KOPT-K1 (cell line): ENCODE data around the gene CIB4.
"Not testable (repeated sequence)": the region's sequence is repeated elsewhere in the genome, so short reads cannot be mapped to it uniquely, and the experiment has no call there.

Experiments used
- H3K27ac ChIP-seq: fragments of 200-600 bp; sonication (generic); 2 replicates; pipeline ENCODE4 v1.5.1; 2016; ENCODE audit warnings: antibody characterized with exemption, mild to moderate bottlenecking, low read depth, low read length; ENCODE audit not compliant: poor library complexity, severe bottlenecking
- H3K36me3 ChIP-seq: fragments of 200-600 bp; sonication (generic); 2 replicates; pipeline ENCODE4 v1.5.1; 2017; ENCODE audit warnings: antibody characterized with exemption, mild to moderate bottlenecking, low read length, moderate library complexity; ENCODE audit not compliant: insufficient read depth
- H3K9me3 ChIP-seq: fragments of 200-600 bp; sonication (generic); 2 replicates; pipeline ENCODE4 v1.5.1; 2017; ENCODE audit warnings: antibody characterized with exemption, low read length, mild to moderate bottlenecking; ENCODE audit not compliant: insufficient read depth, poor library complexity, severe bottlenecking

Gene CIB4

DNA sequence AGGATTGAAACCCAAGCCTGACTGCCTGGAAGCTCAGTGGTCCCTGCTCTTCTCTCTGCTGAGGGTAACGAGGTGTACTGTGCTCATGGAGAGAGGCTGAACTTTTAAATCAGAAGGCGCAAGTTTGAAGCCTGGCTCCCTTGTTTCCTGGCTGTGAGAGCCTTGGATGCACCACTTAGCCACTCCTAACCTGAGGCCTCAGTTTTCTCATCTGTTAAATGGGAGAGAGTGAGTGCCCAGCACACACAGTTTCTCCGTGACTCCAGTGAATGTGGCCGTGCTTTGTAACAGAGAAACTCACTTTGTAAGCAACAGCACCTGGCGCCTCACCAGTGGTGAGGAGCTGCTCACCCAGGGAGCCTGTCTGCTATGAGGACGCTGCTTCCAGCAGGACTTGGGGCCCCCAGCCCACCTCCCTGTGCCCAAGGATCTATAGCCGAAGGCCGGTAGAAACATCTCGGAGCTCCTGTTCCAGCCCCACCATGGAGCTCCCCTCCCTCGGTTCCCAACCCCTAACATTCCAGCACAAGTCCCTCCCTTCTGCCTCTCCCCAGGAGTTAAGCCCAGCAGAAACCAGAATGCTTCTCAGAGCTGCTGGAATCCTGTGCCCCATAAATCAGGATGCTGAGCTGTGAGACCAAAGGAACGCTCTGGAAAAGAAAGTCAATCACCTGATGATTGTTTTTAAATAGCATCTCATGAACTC, 31.1 kb upstream of the CIB4 start:
- Histone ChIP-seq H3K36me3 (no peaks in the 10 kb centered on the region), H3K9me3 (peaks cover 2% of the 10 kb centered on the region), H3K27ac (no peak overlapping the region)

- Histone ChIP-seq H3K27ac (no peak overlapping the region), H3K36me3 (no peaks in the 10 kb centered on the region), H3K9me3 (no peaks in the 10 kb centered on the region)
Observed at GRCh38 chr2:26671691-26672090, 30.5 kb upstream of the CIB4 start.

DNA sequence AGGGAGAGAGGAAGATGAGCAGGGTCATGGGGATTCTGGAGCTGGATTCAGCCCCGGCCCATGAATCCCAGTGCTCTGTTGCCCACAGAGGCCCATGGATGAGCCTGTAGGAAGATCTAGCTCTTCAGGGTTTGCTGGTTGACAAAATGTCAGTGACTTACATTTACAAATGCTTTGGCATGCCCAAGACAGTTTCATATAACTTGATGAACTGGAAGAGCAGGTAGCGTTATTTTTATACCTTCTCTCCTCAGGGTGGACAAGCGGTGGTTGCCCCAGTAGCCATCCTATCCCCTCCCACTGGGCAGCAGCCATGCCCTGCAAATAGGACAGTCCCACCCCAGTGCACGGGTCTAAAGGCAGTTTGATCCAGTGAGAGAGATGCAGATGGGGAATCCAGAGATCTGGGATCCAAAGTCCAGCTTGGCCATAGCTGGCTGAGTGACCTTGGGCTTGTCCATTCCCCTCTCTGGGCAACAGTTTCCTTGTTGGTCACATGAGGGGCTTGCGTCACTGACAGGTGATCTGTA, 29.8 kb upstream of the CIB4 start:
- H3K36me3 ChIP-seq, result no peaks in the 10 kb centered on the region
- no peaks in the 10 kb centered on the region for H3K9me3 ChIP-seq
- no peak overlapping the region for H3K27ac ChIP-seq

DNA sequence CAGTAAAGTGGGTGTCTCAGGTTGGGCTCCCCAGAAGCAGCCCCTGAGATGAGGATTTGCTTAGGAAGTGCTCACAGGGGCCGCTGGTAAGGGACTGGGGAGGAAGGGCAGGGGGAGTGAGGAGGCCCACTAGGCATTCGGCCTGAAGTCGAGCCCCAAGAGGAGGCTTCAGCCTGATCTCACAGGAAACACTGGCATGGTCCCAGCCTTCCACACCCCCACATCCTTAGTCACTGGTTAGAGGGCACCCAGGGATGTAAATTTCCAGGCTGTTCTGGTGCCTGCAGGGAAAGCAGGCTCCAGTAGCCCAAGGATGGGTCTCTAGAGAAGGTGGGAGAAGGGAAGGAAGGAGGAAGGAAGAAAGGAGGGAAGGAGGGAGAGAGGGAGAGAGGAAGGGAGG, 29.0 kb upstream of the CIB4 start:
- H3K9me3 ChIP-seq, result no peaks in the 10 kb centered on the region
- no peak overlapping the region for H3K27ac ChIP-seq
- H3K36me3 ChIP-seq, result no peaks in the 10 kb centered on the region

GRCh38 chr2:26668856-26669750, 27.9 kb upstream of the CIB4 start:
- no peaks in the 10 kb centered on the region for H3K9me3 ChIP-seq
- H3K27ac ChIP-seq, result no peak overlapping the region
- H3K36me3 ChIP-seq, result no peaks in the 10 kb centered on the region

DNA sequence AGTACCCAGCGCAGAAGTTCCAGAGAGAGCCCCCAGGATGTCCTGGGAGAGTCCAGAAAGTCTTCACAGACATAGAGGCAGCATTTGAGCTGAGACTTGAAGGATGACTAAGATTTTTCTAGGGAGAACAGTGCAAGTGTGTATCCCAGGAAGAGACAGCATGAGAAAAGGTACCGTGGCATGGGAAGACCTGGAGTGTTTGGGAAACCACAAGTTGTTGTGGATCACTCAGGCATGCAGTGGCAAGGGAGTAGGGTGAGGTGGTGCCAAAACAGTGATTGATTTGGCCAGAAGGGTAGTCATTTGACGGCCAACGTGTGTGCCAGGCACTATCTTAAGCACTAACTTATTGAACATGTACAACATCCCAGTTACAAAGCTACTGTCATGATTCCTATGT, 26.9 kb upstream of the CIB4 start:
- H3K27ac ChIP-seq, result no peak overlapping the region
- no peaks in the 10 kb centered on the region for H3K9me3 ChIP-seq
- no peaks in the 10 kb centered on the region for H3K36me3 ChIP-seq

- Histone ChIP-seq H3K36me3 (no peaks in the 10 kb centered on the region), H3K27ac (no peak overlapping the region), H3K9me3 (no peaks in the 10 kb centered on the region)
Observed at GRCh38 chr2:26666671-26667070, 25.5 kb upstream of the CIB4 start.

DNA sequence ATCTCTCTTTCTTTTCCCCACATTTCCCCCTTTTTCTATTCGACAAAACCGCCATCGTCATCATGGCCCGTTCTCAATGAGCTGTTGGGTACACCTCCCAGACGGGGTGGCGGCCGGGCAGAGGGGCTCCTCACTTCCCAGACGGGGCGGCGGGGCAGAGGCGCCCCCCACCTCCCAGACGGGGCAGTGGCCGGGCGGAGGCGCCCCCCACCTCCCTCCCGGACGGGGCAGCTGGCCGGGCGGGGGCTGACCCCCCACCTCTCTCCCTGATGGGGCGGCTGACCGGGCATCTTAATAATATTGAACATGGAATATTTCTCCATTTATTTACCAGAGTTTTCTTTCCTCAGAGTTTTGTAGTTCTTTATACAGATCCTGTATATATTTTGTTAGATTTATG, 24.1 kb upstream of the CIB4 start:
- not testable (repeated sequence) for H3K9me3 ChIP-seq, H3K27ac ChIP-seq, H3K36me3 ChIP-seq

GRCh38 chr2:26660363-26660962, 19.3 kb upstream of the CIB4 start:
- H3K36me3 ChIP-seq, result no peaks in the 10 kb centered on the region
- H3K9me3 ChIP-seq, result peaks cover 21% of the 10 kb centered on the region
- H3K27ac ChIP-seq, result no peak overlapping the region

- no peaks in the 10 kb centered on the region for H3K36me3 ChIP-seq
- peaks cover 21% of the 10 kb centered on the region for H3K9me3 ChIP-seq
- no peak overlapping the region for H3K27ac ChIP-seq
Observed at GRCh38 chr2:26658691-26659346, 17.7 kb upstream of the CIB4 start.

DNA sequence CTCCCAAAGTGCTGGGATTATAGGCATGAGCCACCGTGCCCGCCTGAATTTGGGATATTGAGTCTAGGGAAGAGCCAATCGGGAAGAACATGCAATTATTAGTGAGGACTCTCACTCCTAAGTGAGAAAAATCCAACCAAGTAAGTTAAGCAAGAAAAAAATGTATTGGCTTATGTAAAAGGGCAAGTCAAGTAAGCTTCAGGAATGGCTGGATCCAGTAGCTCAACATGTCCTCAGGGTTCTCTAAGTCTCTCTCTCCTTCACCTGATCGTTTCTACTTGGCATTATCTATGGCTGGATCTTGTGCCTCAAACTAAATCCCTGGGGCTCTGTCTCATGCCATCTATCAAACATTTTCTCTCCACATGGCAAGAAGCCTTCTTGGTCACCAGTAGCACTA, 16.1 kb upstream of the CIB4 start:
- Histone ChIP-seq H3K27ac (no peak overlapping the region), H3K9me3 (peaks cover 21% of the 10 kb centered on the region), H3K36me3 (no peaks in the 10 kb centered on the region)

- H3K36me3 ChIP-seq, result no peaks in the 10 kb centered on the region
- peaks cover 21% of the 10 kb centered on the region for H3K9me3 ChIP-seq
- no peak overlapping the region for H3K27ac ChIP-seq
Observed at GRCh38 chr2:26655611-26656195, 14.5 kb upstream of the CIB4 start.

GRCh38 chr2:26655120-26655519, 14.0 kb upstream of the CIB4 start:
- not testable (repeated sequence) for H3K27ac ChIP-seq

GRCh38 chr2:26654061-26654340, 12.8 kb upstream of the CIB4 start:
- H3K9me3 ChIP-seq, result peaks cover 6% of the 10 kb centered on the region
- H3K27ac ChIP-seq, result no peak overlapping the region
- no peaks in the 10 kb centered on the region for H3K36me3 ChIP-seq

More at GRCh38 chr2:26655120-26655519, 14.0 kb upstream of the CIB4 start:
- peaks cover 17% of the 10 kb centered on the region for H3K9me3 ChIP-seq
- not testable (repeated sequence) for H3K36me3 ChIP-seq
